ENCODE data around the gene OR2T2.
A peak's percentile ranks its signal among the peaks of the same experiment; 100 is the strongest.
"Not testable (repeated sequence)": the region's sequence is repeated elsewhere in the genome, so short reads cannot be mapped to it uniquely, and the experiment has no call there.

The OR2T2 gene

DNA sequence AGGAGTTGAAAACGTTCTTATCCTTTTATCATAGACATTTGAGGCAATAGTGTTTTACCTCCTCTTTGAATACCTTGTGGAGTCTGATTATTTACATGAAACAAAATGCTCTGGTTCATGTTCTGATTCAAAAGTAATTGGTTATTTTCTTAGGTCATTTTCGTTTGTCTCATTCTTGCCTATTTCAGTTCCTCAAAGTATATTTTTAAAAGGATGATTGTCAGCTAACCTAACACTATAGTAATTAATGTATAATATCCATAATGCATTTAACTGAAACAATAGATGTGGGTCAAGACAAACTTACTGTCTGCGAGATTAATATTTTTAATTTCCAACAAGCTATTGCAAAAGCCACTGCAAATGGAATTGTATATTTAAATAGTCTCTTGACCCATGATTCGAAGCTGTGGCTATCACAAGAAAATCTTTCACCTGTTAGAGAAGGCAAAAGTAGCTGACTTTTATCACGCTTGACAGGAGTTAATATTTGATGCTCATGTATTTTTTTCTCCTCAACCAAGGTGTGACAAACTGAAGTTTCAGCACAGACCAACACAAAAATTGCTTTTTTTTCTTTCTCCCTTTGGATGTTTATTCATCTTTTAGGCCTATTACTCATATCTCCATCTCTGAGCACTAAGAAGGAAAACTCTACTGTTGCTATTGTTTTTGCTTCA, 5.2 kb downstream of the OR2T2 start:
- not testable (repeated sequence) for DNase-seq

GRCh38 chr1:248453619-248454018, 8.2 kb downstream of the OR2T2 start:
- not testable (repeated sequence) for DNase-seq

GRCh38 chr1:248455045-248455444, 9.6 kb downstream of the OR2T2 start:
- not testable (repeated sequence) for DNase-seq

DNA sequence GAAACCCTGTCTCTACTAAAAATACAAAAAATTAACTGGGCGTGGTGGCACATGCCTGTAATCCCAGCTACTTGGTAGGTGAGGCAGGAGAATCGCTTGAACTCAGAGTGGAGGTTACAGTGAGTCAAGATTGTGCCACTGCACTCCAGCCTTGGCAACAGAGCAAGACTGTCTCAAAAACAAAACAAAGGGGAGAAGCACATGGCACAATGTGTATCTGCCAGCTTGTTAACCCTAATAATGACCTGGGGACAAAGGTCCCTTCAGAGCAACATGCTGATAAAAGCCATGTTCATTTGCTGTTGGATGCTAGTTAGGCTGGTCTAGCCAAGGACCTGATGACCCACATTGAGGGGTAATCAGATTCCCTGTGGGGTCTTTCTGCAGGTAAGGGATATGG, 11.2 kb downstream of the OR2T2 start:
- DNase-seq: not testable (repeated sequence)

DNA sequence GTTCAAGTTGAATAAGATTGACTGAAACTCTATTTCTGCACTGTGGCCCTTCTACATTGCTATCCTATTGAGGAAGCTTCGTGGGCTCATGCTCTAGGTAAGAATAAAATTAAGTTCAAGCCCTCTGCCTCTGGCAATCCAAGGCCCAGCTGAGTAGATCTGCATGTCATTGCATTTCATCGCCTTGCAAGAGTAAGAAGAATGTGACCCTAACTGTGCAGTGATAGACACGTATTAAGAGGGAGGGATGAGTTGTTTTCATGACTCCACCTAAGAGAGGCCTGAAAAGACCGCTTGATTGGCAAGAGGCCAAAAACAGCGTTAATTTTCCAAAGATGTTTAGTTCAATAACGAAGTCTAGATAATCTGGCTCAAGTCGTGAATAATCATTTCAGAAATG, 13.7 kb downstream of the OR2T2 start:
- DNase-seq: not testable (repeated sequence)

DNA sequence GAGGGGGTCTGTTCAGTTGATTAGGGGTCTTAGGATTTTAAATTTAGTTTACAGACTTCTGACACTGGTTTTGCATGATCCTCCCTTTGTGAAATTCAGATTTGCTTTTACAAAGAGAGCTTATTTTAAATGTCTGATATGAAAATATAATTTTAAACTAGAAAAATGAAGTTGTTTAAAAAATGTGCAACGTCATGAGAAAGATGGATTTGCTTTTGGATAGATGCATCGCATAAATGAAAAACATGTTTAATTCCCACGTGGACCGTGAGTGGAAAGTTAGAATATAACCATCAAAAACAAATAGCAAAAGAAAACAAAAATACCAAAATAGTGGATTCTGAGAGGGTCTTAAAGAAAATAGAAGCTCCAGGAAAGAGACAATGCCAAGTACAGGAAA, 25.7 kb downstream of the OR2T2 start:
- no peak for DNase-seq

DNA sequence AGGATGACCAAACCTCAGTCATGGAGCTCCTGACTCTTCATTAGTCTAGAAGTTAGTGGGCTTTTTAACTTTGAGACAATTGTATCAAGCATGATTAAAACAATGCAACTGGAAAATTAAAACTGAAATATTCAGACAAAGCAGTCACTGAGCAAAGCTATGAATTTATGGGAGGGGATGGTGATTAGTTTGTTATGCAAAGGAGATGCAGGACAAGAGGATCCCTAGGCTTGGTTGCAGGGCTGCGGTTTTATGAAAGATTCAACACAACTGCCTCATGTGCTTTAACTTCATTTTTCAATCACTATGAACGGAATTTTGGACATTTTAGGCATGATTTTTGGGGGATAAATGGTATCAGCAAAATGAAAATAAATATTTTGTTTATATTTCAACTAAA, 26.7 kb downstream of the OR2T2 start:
- not testable (repeated sequence) for DNase-seq

DNA sequence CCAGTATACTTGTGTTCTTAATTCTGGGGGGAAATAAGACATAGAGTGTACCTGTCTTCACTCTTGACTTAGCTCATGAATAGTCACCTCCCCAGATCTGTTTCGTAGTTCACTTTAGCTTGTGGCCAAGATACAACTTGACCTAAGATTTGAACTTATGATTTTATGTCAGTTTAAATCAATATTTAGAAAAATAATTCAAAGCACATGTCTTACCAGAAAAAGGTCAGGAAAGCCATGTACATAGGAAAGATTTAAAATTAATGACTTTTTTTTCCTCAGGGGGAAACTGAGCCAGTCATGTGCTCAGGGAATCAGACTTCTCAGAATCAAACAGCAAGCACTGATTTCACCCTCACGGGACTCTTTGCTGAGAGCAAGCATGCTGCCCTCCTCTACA, 27.6 kb downstream of the OR2T2 start, which contains the start of gene OR2T3:
Gene OR2T3, plus strand, starts transcription at position 301 of the 400 bp plus-strand sequence. Its CDS starts 0 bp downstream, at position 301.
- not testable (repeated sequence) for DNase-seq

DNA sequence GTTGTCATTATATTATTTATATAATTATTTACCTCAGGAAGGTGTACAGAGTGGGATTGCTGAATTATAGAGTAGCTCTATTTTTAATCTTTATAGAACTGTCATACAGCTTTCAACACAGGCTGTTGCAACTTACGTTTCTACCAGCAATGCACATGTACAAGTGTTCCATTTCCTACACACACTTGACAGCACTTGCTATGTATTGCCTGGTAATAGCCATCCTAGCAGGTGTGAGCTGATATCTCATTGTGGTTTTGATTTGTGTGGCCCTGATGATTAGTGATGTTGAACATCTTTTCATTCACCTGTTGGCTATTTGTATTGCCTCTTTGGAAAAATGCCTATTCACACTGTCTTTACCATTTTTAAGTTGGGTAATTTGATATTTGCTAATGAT, 30.2 kb downstream of the OR2T2 start:
- not testable (repeated sequence) for DNase-seq

- DNase-seq: peak in 1 of 2 donors; percentile 9
Measured at GRCh38 chr1:248481686-248482579, 36.5 kb downstream of the OR2T2 start.

- DNase-seq: not testable (repeated sequence)
Measured at GRCh38 chr1:248488289-248488688, 42.9 kb downstream of the OR2T2 start, which contains the start of gene OR2T5. Gene OR2T5 (plus strand): TSS chr1:248488589. CDS start chr1:248488589, 0 bp downstream.

- not testable (repeated sequence) for DNase-seq
Measured at GRCh38 chr1:248496661-248497060, 51.2 kb downstream of the OR2T2 start.

DNA sequence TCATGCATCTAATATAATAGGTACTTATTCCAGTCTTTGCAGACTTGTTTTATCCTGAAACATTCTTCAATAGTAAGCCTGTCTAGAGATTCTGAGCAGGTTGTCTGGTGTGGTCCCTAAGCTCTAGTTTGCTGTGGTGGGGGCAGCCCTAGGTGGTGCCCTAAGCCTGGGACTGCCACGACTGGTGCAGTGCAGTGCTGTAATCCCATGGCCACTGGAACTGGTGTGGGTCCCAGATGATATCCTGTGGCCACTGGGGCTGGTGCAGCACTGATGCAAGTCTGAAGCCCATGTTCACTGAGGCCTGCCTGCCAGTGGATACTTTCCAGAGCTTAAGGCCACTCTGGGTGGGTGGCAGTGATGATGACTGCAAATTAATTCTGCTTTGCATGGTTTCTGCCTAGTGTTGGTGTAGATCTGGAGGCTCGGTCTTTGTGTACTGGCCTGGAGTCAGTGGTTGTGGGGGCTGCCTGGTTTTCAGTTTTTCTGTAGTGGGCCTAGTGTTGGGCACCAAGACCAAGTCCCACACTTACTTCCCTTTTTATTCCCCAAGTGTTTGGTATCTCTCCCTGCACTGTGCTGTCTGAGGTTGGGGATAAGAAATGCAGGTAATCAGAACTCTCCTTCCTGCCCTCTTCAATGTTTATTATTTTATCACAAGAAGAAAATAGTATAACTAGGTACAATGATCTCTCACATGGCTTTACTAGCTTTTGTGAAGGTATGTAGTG, 55.0 kb downstream of the OR2T2 start:
- DNase-seq: not testable (repeated sequence)

All from activated CD4-positive, alpha-beta T cell treated with anti-CD3 and anti-CD28 coated beads for 4 hours (primary cell).